H1 (cell line): ENCODE measurements around the gene ALOX15. TPM values are rescaled to one million over a fixed set of nuclear protein-coding genes. Genes with fewer than 3 reads are reported as not detected.

ENCODE experiments used
- polyA plus RNA-seq, 7 experiments: library from polyadenylated mRNA; depleted of rRNA in 3 of 7; stranded (reverse) in 5 of 7; unstranded in 2 of 7; fragments of >200 nt in 5 of 7; fragments of 200-250 nt in 2 of 7; gene quantifications; 1 replicate in 5 of 7; 2 replicates in 1 of 7; 4 replicates in 1 of 7; pipeline versions ENCODE4 v1.2.1 to v1.2.3, GENCODE V29; 2011 to 2013; ENCODE audit warnings: missing spikeins in 2 of 7, mixed read lengths in 2 of 7
- small RNA-seq: library from polyadenylated mRNA; stranded (forward); fragments of <200 nt; extraction: miRNeasy Mini kit (QIAGEN cat#:217004); gene quantifications from one replicate; pipeline ENCODE3, GENCODE V24; 2013; ENCODE audit not compliant: insufficient read depth
- total RNA-seq: library from RNA; stranded (reverse); fragmentation: NEBNext Ultra II Directional; extraction: Animal tissue kit (Norgen Biotek cat#: 25700); gene quantifications from 2 replicates; pipeline ENCODE4 v1.2.1, GENCODE V29; 2021

Gene ALOX15
- total and polyA plus RNA-seq, 2 of the 8 experiments (the other 6 are each of a cell fraction or from before 2014, with no cell fraction given), result 1.5 to 1.7 TPM

Small RNA genes lying within 50 kb of the gene (small RNA-seq; reads per million reads assigned to genes)
- gene RNU6-955P, result not detected

Other genes starting within 250 kb of the ALOX15 start
- gene SPNS3, start 207.7 kb downstream of the ALOX15 start, total RNA-seq, result not detected in 2 replicates
- gene SPNS3, start 207.7 kb downstream of the ALOX15 start, polyA plus RNA-seq (2011; rRNA removed), result 0.08 TPM in 1 of 2 replicates, not detected in the other
- 0.98 and 1.5 TPM in 2 replicates for gene SPNS2, start 142.8 kb downstream of the ALOX15 start, total RNA-seq
- gene SPNS2, start 142.8 kb downstream of the ALOX15 start, polyA plus RNA-seq (2011; rRNA removed), result 1.2 and 1.9 TPM in 2 replicates
- gene MYBBP1A, start 86.3 kb downstream of the ALOX15 start, total RNA-seq, result 151 and 153 TPM in 2 replicates
- 46.8 and 79.9 TPM in 2 replicates for gene MYBBP1A, start 86.3 kb downstream of the ALOX15 start, polyA plus RNA-seq (2011; rRNA removed)
- gene GGT6, start 81.1 kb downstream of the ALOX15 start, total RNA-seq, result not detected in 2 replicates
- 0.18 and 0.30 TPM in 2 replicates for gene GGT6, start 81.1 kb downstream of the ALOX15 start, polyA plus RNA-seq (2011; rRNA removed)
- gene SMTNL2, start 57.1 kb downstream of the ALOX15 start, total RNA-seq, result 3.7 and 4.5 TPM in 2 replicates
- 3.6 and 4.6 TPM in 2 replicates for gene SMTNL2, start 57.1 kb downstream of the ALOX15 start, polyA plus RNA-seq (2011; rRNA removed)
- 184 and 185 TPM in 2 replicates for gene PELP1, start 62.5 kb upstream of the ALOX15 start, total RNA-seq
- gene PELP1, start 62.5 kb upstream of the ALOX15 start, polyA plus RNA-seq (2011; rRNA removed), result 75.6 and 160 TPM in 2 replicates
- 95.6 and 101 TPM in 2 replicates for gene ARRB2, start 69.0 kb upstream of the ALOX15 start, total RNA-seq
- 72.4 and 96.0 TPM in 2 replicates for gene ARRB2, start 69.0 kb upstream of the ALOX15 start, polyA plus RNA-seq (2011; rRNA removed)
- 18.8 and 21.6 TPM in 2 replicates for gene MED11, start 89.8 kb upstream of the ALOX15 start, total RNA-seq
- 36.0 and 40.0 TPM in 2 replicates for gene MED11, start 89.8 kb upstream of the ALOX15 start, polyA plus RNA-seq (2011; rRNA removed)
- gene ZMYND15, start 98.2 kb upstream of the ALOX15 start, total RNA-seq, result 0.48 and 0.58 TPM in 2 replicates
- gene ZMYND15, start 98.2 kb upstream of the ALOX15 start, polyA plus RNA-seq (2011; rRNA removed), result 0.53 and 0.86 TPM in 2 replicates
- 3.5 and 3.9 TPM in 2 replicates for gene CXCL16, start 98.2 kb upstream of the ALOX15 start, total RNA-seq
- 4.8 and 5.2 TPM in 2 replicates for gene CXCL16, start 98.2 kb upstream of the ALOX15 start, polyA plus RNA-seq (2011; rRNA removed)
- not detected in 2 replicates for gene TM4SF5, start 130.2 kb upstream of the ALOX15 start, total RNA-seq
- gene TM4SF5, start 130.2 kb upstream of the ALOX15 start, polyA plus RNA-seq (2011; rRNA removed), result not detected in 2 replicates
- gene VMO1, start 144.7 kb upstream of the ALOX15 start, total RNA-seq, result not detected in 2 replicates
- 0.30 and 0.78 TPM in 2 replicates for gene VMO1, start 144.7 kb upstream of the ALOX15 start, polyA plus RNA-seq (2011; rRNA removed)
- gene GLTPD2, start 147.3 kb upstream of the ALOX15 start, total RNA-seq, result not detected in 2 replicates
- 0.06 TPM in 1 of 2 replicates, not detected in the other for gene GLTPD2, start 147.3 kb upstream of the ALOX15 start, polyA plus RNA-seq (2011; rRNA removed)
- 264 and 278 TPM in 2 replicates for gene PSMB6, start 154.5 kb upstream of the ALOX15 start, total RNA-seq
- gene PSMB6, start 154.5 kb upstream of the ALOX15 start, polyA plus RNA-seq (2011; rRNA removed), result 635 and 737 TPM in 2 replicates
- 48.4 and 53.0 TPM in 2 replicates for gene PLD2, start 165.5 kb upstream of the ALOX15 start, total RNA-seq
- 44.3 and 59.8 TPM in 2 replicates for gene PLD2, start 165.5 kb upstream of the ALOX15 start, polyA plus RNA-seq (2011; rRNA removed)
- 74.4 and 77.7 TPM in 2 replicates for gene MINK1, start 191.7 kb upstream of the ALOX15 start, total RNA-seq
- gene MINK1, start 191.7 kb upstream of the ALOX15 start, polyA plus RNA-seq (2011; rRNA removed), result 26.9 and 44.8 TPM in 2 replicates